A673 (cell line): Measurements from ENCODE around the gene FAM72D.
"Not testable (repeated sequence)": the region's sequence is repeated elsewhere in the genome, so short reads cannot be mapped to it uniquely, and the experiment has no call there.

Source experiments
- CTCF ChIP-seq: fragments of 300-800, 200-600 bp; sonication (generic); conservative IDR thresholded peaks from 2 replicates; pipeline ENCODE4 v1.5.1; 2017; ENCODE audit warnings: low read depth, mild to moderate bottlenecking, antibody characterized with exemption, low read length, moderate library complexity, mixed read lengths
- EZH2 ChIP-seq: fragments of 200-600 bp; sonication (generic); IDR thresholded peaks from 2 replicates; pipeline ENCODE4 v1.6.1; 2017; ENCODE audit warnings: borderline replicate concordance, low read depth, mild to moderate bottlenecking, mixed read lengths, antibody characterized with exemption, low read length; ENCODE audit not compliant: poor library complexity, severe bottlenecking

GRCh38 chr1:145128697-145129469 is 33.1 kb downstream of the FAM72D start:
- not testable (repeated sequence) for TF ChIP-seq EZH2, CTCF
